ENCODE data around the gene MYCBP.
"Not testable (repeated sequence)": the region's sequence is repeated elsewhere in the genome, so short reads cannot be mapped to it uniquely, and the experiment has no call there.

The MYCBP gene

GRCh38 chr1:38873027-38873969, at the start of gene MYCBP:
Gene MYCBP, minus strand, starts transcription at chr1:38873348. Its CDS starts 43 bp downstream, at chr1:38873305.
- peak; percentile 100 for ATAC-seq
- peak; percentile 96 for DNase-seq

GRCh38 chr1:38919130-38919529, 46.0 kb upstream of the MYCBP start:
- ATAC-seq (no peak), DNase-seq (no peak)

- ATAC-seq = no peak
- DNase-seq = no peak
These were observed 45.4 kb upstream of the MYCBP start for GRCh38 chr1:38918568-38918967.

- no peak for DNase-seq
- no peak for ATAC-seq
These were observed 44.6 kb upstream of the MYCBP start for GRCh38 chr1:38917772-38918171.

- DNase-seq = no peak
- ATAC-seq = no peak
These were observed 44.2 kb upstream of the MYCBP start for GRCh38 chr1:38917337-38917736.

GRCh38 chr1:38915352-38915948, 42.3 kb upstream of the MYCBP start:
- ATAC-seq (peak; percentile 88), DNase-seq (peak; percentile 30)

- not testable (repeated sequence) for DNase-seq, ATAC-seq
These were observed 41.8 kb upstream of the MYCBP start for GRCh38 chr1:38914908-38915307.

- DNase-seq (no peak), ATAC-seq (no peak)
These were observed 35.7 kb upstream of the MYCBP start for GRCh38 chr1:38908821-38909220.

GRCh38 chr1:38905985-38906384, 32.8 kb upstream of the MYCBP start:
- ATAC-seq = no peak

GRCh38 chr1:38899560-38899959, 26.4 kb upstream of the MYCBP start:
- DNase-seq (no peak), ATAC-seq (no peak)

More at GRCh38 chr1:38905985-38906384, 32.8 kb upstream of the MYCBP start:
- DNase-seq = no peak

- DNase-seq (no peak), ATAC-seq (no peak)
These were observed 25.6 kb upstream of the MYCBP start for GRCh38 chr1:38898653-38899230.

GRCh38 chr1:38896169-38896568, 23.0 kb upstream of the MYCBP start:
- no peak for DNase-seq
- no peak for ATAC-seq

GRCh38 chr1:38892976-38893375, 19.8 kb upstream of the MYCBP start:
- ATAC-seq = no peak
- DNase-seq = no peak

- DNase-seq = no peak
- ATAC-seq = no peak
These were observed 18.6 kb upstream of the MYCBP start for GRCh38 chr1:38891753-38892152.

GRCh38 chr1:38889589-38889988, 16.4 kb upstream of the MYCBP start:
- ATAC-seq (no peak), DNase-seq (no peak)

GRCh38 chr1:38888423-38889333, 15.5 kb upstream of the MYCBP start:
- ATAC-seq (no peak), DNase-seq (no peak)

- no peak for ATAC-seq
- no peak for DNase-seq
These were observed 11.9 kb upstream of the MYCBP start for GRCh38 chr1:38885092-38885491.

GRCh38 chr1:38881487-38881886, 8.3 kb upstream of the MYCBP start, which contains the start of gene GJA9:
Gene GJA9, minus strand, starts transcription at chr1:38881587. Its CDS starts 5,489 bp downstream, at chr1:38876098.
- no peak for DNase-seq
- ATAC-seq = no peak

GRCh38 chr1:38875811-38876210, 2.7 kb upstream of the MYCBP start:
- DNase-seq (no peak), ATAC-seq (no peak)

- DNase-seq = no peak
- ATAC-seq = peak; percentile 9
These were observed 634 bp downstream of the MYCBP start for GRCh38 chr1:38872401-38873026.

GRCh38 chr1:38870996-38871395, 2.2 kb downstream of the MYCBP start:
- ATAC-seq (no peak), DNase-seq (no peak)

All from stimulated activated naive CD8-positive, alpha-beta T cell treated with anti-CD3 and anti-CD28 coated beads, Interleukin-15, Interleukin-2, amounts not matched to agents 100 U/mL and 50 U/mL, for 24 hours (primary cell).